Activated CD8-positive, alpha-beta memory T cell treated with anti-CD3 and anti-CD28 coated beads for 1 hour (primary cell): ENCODE results near the gene INSIG1.

Experiments used
- DNase-seq, 2 donors: peaks; one replicate each; pipeline ENCODE4 v3.0.0-alpha.2; 2020; ENCODE audit warnings: low read depth in 1 of 2; ENCODE audit errors: extremely low read depth in 1 of 2

The INSIG1 gene

DNA sequence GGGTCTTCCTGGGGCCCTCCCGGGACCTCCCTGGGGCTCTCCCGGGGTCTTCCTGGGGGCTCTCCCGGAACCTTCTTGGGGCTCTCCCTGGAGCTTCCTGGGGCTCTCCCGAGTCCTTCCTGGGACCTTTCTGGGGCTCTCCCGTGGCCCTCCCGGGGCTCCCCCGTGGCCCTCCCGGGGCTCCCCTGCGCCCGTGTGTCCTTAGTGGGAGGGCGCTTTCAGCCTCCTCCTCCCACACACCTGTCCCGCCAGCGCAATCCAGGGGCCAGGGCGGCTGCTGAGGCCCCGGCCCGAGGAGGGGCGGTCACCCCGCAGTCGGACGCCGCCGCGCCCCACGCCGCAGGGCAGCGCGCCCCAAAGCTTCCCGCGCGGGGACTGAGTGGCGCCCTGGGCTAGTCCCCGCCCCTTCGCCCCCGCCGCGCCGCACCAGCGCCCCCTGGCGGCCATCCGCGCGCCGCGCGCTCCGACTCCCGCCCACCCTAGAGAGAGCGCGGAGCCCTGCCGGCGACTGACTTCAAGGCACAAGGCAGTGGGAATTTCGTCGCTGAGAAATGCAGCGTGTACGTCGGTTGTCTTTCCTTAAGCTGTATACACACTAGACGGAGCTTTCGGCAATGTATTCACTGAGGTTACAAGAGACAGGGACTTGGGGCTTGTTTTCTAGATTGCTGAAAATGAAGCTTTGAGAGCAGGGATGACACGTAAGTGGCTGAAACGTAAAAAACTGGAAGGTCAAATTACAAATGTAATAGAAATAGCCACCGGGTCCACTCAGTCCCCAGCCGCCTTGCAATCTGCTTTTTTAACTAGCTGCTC lies 47.1 kb downstream of the INSIG1 start:
- peak; percentile 46 to 76 for DNase-seq

DNA sequence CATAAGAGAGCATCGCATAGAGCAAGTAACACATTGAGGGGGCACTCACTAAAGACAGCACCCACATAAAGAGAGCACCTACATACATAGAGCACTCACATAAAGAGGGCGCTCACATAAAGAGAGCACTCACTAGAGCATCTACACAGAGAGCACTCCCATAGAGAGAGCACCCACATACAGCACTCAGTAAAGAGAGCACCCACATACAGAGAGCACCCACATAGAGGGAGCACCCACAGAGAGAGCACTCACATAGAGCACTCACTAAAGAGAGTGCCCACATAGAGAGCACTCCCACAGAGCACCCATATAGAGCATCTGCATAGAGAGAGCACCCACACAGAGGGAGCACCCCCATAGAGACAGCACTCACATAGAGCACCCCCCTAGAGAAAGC lies 47.8 kb downstream of the INSIG1 start:
- no peak for DNase-seq

DNA sequence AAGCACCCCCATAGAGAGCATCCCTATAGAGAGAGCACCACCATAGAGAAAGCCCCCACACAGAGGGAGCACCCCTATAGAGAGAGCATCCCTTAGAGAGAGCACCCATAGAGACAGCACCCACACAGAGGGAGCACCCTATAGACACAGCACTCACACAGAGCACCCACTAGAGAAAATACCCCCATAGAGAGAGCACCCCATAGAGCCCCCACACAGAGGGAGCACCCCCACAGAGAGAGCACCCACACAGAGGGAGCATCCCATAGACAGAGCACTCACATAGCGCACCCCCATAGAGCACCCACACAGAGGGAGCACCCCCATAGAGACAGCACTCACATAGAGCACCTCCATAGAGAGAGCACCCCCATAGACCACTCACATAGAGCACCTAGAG lies 48.6 kb downstream of the INSIG1 start:
- no peak for DNase-seq

DNA sequence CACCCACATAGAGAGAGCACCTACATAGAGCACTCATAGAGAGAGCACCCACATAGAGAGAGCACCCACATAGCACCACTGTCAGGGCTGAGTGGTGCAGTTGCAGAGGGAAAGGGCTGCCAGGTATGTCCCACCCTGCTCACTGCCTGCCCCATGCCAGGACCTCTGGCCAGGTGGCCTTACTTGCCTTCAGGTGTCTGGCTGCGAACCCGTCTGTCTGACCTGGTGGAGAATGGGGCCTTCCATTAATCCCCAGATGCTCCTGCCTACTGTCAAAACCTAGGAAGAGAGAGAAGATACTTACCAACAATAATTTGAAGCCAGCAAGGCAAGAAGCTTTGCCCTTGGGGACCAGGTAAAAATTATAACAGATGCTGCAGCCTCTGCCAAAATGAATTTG lies 51.1 kb downstream of the INSIG1 start:
- DNase-seq: no peak

DNA sequence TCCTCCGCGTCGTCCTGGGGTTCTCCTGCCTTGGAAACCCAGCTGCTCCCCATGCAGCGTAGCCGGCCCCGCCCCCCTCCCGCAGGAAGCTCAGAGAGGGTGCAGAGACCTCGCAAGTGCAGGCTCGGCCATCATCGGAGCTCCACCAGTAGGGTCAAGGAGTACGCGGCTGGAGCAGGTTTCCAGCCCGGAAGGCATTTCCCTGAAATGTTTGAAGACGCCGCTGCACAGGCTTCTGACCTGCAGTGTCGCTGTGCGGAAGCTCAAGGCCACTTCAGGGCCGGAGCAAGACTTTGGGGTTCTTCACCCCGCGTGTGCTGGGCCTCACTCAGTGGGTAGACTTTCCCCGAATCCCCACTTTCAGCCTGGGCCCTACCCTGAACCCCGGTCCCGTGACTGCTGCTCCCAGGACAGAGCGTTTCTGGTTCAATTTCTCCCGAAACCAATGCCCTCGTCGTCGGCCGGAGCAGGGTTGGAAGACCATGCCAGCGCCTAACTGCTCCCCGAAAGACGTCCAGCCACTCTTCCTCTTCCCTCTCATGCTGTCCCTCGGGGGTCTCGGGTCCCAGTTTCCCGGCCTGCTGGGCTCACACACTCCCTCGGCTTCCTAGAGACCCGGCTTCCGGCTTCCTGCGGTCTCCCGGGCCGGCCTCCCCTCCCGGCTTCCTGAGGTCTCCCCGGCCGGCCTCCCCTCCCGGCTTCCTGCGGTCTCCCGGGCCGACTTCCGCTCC lies 52.1 kb downstream of the INSIG1 start:
- no peak for DNase-seq

DNA sequence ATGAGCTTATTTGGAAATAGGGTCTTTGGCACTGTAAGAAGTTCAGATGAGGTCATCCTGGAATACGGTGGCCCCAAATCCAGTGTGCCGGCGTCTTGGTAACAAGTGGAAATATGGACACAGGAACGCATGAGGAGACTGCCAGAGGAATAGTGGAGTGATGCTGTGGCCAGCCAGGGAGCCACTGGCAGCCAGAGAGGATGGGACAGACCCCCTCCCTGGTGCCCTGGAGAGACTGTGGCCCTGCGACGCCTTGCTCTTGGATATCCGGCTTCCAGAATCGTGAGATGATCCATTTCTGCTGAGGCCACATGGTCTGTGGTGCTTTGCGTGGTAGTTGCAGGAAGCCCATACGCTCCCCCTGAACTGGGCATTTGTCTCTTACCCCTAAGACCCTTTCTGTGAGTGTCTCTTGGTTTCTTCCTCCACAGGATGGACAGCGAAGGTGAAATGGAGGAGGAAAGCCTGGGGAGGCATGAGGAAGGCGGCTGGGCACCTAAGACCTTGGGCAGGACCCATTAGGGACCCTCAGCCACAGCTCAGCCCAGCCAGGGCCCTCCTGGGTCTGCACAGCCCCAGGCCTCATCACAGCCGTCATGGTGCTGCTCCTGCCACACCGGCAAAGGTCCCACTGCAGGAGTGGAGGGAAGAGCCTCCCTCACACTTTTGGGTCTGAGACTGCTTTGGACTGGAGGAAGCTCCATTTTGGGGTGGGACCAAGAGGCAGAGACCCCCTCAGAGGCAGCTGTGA lies 53.6 kb downstream of the INSIG1 start:
- no peak for DNase-seq

DNA sequence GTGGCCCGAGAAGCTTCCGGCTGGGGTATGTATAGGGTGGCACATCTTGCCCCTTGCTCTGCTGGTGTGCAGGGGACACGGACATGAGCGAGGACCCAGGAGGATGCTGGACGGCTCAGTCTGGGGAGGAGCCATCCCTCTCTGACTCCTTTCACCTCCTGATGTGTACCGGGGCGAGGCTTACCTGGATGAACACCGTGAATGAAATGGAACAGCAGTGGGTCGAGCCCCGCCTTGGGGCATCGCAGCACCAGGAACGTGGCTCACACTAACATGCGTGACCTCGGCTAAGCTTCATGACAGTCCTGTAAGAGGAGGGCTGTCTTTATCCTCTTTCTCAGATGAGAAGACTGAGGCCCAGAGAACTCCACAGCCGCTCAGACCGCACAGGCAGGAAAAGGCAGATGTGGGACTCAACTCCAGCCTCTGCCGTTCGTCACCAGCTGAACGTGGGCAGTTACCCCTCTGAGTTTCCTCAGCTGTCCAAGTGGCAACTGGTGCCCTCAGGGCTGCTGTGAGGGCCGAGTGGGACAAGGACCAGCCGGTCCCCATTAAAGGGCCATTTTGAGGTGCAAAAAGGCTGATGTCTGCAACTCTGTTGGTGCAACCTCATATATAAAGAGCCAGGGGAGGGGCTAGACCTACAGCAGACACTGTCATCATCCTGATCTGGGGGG lies 54.5 kb downstream of the INSIG1 start:
- no peak for DNase-seq

DNA sequence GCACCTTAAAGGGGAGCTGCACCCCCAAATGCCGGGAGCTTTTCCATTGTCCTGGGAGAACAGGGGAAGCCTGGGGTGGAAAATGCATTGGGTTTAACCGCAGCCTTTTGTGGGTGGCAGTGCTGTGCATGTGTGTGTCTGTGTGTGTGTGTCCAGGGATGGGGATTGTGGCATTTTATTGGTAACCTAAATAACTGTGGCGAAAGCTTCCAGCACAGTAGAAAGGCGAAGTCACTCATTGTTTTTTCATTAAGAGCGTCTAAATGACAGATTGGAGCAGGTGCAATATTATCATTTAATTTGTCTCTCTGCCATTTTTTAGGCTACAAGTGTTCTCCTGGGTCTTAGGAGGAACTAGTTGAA lies 55.1 kb downstream of the INSIG1 start:
- DNase-seq: no peak

DNA sequence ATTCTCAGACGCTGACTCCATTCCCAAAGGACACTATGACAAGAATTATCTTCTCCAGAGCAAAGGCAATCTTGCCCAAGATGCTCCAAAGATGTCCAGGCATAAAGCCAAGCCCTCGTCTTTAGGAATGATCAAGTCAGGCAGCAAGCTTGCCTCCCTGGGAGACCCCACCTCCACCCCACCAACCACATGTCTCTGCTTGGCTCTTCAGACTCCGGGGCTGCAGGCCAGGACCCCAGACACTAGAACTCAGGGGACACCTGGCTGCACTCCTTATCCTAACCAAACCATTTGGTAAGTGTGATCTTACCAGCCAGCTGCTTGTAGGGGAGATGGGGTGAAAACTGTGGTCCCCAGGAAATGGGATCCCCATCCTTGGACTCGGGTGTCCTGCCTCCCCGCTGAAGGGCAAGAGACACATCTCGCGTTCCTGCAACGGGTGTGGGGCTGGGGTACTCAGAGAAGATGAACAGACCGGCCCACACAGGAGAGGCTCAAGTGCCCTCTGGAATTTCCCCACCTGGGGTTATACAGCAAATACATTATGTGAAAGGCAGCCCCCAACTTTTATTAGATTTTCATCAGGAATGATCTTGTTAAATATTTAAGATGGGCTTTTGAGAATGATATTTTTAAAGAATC lies 55.7 kb downstream of the INSIG1 start:
- no peak for DNase-seq

DNA sequence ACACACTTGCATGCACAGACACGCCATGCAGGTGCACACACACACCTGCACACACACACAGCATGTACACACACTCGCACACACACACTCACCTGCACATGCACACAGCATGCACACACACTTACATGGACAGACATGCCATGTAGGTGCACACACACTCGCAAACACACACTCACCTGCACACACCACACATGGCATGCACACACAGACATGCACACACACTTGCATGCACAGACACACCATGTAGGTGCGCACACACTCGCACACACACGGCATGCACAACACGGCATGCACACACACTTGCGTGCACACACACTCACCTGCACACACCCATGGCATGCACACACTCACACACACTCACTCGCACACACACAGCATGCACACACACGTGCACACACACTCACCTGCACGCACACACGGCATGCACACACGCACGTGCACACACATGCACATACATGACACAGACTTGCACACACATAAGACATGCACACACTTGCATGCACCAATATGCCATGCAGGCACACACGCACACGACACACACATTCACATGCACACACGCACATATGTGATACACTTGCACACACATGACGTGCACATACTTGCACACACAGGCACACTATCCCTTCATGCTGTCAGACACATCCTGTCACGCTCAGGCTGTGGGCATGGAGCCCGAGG lies 56.8 kb downstream of the INSIG1 start:
- DNase-seq: no peak

DNA sequence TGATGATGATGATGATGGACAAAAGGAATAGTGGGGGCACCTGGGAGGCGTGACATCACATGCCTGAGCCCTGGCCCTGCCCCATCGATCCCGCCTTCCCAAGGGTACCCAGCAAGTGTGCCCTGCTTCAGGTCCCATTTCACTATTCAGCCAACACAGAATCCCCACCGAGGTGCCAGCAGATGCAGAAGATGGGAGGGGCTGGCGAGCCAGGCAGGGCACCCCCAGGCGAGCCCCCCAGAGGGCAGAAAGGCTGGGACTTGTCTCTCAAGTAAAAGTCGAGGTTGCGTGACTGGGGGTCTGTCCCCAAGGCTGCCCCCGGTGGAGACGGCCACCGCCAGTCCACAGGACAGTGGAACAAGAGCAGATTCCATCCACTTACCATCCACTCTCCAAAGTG lies 57.5 kb downstream of the INSIG1 start:
- DNase-seq: no peak

DNA sequence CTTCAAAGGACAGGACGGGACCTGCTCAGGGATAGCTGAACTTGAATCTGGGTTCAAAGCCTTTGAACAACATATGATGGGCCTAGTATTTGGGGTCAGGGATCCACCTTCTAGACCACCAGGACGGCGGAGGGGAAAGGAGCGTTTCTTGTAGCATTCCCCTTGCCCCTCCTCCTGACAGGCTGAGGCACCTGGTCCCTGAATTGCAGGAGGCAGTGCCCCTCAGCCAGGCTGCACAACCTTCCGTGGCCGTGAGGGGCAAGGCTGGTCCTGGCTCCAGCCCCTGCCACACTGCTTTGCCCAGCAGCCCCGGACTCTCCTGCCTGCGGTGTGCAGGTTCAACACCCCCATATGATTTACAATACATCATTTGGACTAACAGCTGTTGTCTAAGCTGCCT lies 58.1 kb downstream of the INSIG1 start:
- no peak for DNase-seq

DNA sequence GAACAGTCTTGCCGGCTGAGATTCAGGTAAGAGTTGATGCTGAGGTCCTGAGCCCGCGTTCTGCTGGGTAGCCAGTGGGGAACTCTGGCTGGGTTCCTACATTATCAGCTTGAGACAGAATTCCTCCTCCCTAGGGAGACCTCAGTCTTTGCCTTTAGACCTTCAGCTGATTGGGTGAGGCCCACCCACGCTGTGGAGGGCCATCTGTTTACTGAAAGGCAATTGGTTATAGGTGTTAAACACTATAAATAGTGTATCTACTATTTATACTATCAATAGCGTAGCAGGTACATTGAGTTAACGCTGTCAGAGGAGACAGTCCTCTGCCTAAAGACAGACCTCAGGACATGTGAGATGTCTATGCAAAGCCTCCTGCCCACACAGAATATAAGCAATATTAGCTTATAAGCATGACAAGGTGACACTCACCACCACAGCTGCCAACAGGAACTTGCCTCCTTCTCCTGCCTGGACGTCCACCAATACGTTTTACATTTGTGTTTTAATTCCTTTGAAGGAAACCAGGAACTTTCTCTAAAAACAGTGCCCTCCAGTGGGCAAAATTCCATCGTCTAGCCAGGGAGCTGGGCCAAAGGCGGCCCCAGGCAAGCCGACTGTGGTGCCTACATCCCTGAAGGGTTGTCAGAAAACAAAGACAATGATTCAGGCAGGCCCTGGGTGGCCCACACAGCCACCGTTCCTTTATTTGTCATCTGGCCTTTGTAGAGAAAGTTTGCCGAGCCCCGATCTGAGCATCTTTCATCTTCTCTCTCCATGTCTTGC lies 58.8 kb downstream of the INSIG1 start:
- no peak for DNase-seq

DNA sequence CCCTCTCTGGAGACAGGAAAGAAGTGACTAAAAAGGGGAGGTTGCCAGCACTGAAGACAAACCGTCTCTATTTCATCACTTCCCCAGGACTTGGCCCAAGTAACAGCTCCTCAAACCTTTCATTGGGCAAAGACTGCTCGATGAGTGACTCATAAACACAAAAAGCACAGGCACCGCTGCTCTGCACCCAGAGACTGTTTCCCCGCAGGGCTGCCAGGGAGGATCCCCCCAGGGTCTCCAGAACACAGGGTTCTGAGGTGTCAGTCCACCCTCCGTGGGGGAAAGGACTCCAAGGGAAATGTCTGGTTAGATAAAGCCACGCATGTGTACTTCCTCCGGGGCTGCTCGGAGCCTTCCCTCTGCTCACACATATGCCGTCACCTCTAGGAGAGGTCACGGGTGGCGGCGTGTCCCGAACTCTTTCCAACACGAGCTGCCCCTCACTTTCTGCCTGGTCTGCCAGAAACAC lies 59.9 kb downstream of the INSIG1 start:
- DNase-seq: no peak

DNA sequence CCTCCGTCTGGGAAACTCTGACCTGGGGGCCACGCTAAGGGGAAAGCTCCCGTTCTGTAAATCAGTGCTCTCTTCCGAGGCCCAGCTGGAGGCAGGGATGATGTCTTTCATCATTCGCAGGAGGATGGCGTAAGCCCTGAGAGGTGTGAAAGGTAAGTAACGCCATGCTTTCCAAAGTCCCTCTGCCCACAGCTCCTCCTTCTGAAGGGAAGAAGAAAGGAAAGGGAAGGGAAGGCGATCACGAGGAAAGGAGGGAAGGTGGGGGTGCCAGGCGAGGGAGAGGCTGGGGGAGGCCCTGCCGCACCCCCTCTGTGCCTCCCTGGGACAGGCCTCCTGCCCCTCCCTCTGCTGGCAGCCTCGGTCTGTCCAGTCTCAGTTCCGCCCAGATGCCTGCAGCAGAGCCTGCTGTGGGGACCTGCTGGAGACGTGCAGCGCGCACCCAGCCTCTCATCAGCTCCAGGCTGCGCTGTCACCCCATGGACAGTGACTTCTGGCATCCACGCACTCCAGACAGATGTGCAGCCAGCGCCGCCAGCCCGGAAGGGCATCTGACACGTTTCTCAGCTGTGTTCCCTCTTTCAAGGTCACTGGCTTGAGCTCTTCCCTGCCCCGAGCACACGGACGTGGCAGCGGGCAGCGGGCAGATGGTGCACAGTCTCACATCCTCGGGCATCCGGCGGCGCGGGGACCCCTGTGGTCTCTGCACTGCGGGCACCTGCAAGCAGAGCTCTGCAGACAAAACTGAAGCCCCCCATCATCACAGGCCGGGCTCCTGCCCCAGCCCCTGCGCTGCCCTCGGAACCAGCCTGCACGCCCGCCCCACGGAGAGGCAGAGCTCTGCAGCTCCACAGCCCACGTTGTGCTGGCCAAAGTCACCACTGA lies 60.6 kb downstream of the INSIG1 start:
- no peak for DNase-seq

DNA sequence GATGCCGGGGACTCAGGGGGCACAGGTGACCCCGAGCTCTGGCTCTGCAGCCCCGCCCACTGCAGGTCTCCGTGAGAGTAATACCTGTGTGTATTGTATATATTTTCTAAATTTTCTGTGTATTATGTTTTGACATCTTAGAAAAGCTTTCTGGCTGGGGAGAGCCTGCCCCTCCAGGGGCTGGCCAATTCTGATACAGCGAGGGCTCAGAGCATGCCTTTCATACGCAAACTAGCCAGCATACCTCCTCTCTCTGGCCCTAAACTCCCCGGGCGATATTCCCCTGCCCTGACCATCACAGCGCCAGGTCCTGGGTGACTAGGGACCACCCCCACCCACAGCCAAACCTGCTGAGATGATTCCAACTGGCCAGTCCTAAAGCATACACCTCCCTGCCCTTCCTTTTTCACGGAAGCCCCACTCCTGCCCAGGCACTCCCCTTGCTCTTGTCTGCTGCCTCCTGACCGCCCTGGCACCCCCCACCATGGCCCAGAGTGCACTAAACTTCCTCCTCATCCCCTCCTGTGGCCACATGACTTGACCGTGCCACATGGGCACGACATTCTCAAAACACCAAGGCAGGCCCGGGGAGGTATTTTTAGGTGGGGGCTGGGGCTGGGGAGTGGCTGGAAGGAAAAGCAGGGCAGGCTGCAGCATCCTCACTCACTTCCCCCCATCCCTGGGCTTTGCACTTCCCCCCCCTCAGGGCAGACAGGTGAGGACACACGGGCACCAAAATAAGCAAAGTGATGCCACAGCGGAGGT lies 61.5 kb downstream of the INSIG1 start:
- DNase-seq: no peak
